Skeletal muscle tissue (tissue), 4 donors: ENCODE measurements around the gene SLC35A5. TPM values are rescaled to one million over a fixed set of nuclear protein-coding genes. Genes with fewer than 3 reads are reported as not detected.
A peak's percentile ranks its signal among the peaks of the same experiment; 100 is the strongest.
"Not testable (repeated sequence)": the region's sequence is repeated elsewhere in the genome, so short reads cannot be mapped to it uniquely, and the experiment has no call there.

Source experiments
- H3K27ac ChIP-seq: one replicate; pipeline ENCODE4 v1.7.0; 2013; ENCODE audit warnings: mild to moderate bottlenecking, low read depth, low read length, inconsistent platforms
- H3K27me3 ChIP-seq, 3 donors: one replicate each; pipeline ENCODE4 v1.7.0; 2013; ENCODE audit warnings: low read length in 3 of 3; ENCODE audit not compliant: control insufficient read depth in 3 of 3, insufficient read depth in 3 of 3
- H3K36me3 ChIP-seq, 3 donors: one replicate each; pipeline ENCODE4 v1.7.0; 2013; ENCODE audit warnings: low read length in 3 of 3; ENCODE audit not compliant: control insufficient read depth in 3 of 3, insufficient read depth in 3 of 3
- H3K4me1 ChIP-seq, 3 donors: one replicate each; pipeline ENCODE4 v1.7.0; 2013; ENCODE audit warnings: low read length in 3 of 3, mild to moderate bottlenecking in 3 of 3; ENCODE audit not compliant: control insufficient read depth in 3 of 3, insufficient read depth in 3 of 3
- H3K4me3 ChIP-seq, 3 donors: one replicate each; pipeline ENCODE4 v1.7.0; 2013; ENCODE audit warnings: low read length in 3 of 3
- H3K9ac ChIP-seq, 3 donors: one replicate each; pipeline ENCODE4 v1.7.0; 2013; ENCODE audit warnings: low read length in 3 of 3, mild to moderate bottlenecking in 3 of 3, moderate library complexity in 2 of 3, low read depth in 1 of 3
- H3K9me3 ChIP-seq, 3 donors: one replicate each; pipeline ENCODE4 v1.7.0; 2013; ENCODE audit warnings: low read length in 3 of 3; ENCODE audit not compliant: control insufficient read depth in 3 of 3
- total RNA-seq: library from RNA; depleted of rRNA; stranded (reverse); fragments of >200 nt; gene quantifications from one replicate; pipeline ENCODE4 v1.2.3, GENCODE V29; 2014
- donor health status: Osteomylitis.

SLC35A5 gene
- total RNA-seq, 1 donor from 2014 or later, result 17.7 TPM

DNA sequence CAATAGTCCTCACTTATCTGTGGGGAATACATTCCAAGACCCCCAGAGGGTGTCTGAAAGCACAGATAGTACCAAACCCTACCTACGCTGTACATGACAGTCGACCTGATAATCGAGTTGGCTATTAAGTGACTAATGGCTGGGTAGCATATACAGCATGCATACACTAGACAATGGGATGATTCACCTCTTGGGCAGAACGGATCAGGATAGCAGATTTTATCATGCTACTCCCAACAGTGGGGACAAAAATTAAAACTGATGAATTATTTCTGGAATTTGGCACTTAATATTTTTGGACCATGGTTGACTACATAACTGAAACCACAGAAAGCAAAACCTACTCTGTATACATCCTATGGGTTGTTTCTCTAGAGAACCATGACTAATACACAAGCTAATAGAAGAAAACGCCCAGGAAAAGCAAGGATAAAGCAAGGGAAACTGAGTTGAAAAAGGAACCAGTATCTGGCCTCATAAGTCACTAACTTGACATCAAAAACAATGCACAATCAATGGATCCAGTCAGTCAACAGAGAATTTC, 15.6 kb upstream of the SLC35A5 start:
- H3K4me3 ChIP-seq, result no peak overlapping the region

GRCh38 chr3:112550859-112551258, 11.0 kb upstream of the SLC35A5 start:
- H3K27ac ChIP-seq, result no peak overlapping the region
- no peak overlapping the region for H3K9ac ChIP-seq
- H3K4me1 ChIP-seq, result peaks cover 2 to 5% (median 2%) of the 10 kb centered on the region in 3 donors
- no peaks in the 10 kb centered on the region for H3K9me3 ChIP-seq
- peaks cover 0 to 20% (median 15%) of the 10 kb centered on the region in 3 donors for H3K36me3 ChIP-seq
- H3K4me3 ChIP-seq, result no peak overlapping the region
- H3K27me3 ChIP-seq, result no peaks in the 10 kb centered on the region

More for the DNA sequence above, 15.6 kb upstream of the SLC35A5 start:
- Histone ChIP-seq H3K36me3 (peaks cover 0 to 26% (median 17%) of the 10 kb centered on the region in 3 donors), H3K27me3 (no peaks in the 10 kb centered on the region), H3K27ac (no peak overlapping the region), H3K9me3 (no peaks in the 10 kb centered on the region), H3K4me1 (peaks cover 0 to 5% (median 2%) of the 10 kb centered on the region in 3 donors), H3K9ac (no peak overlapping the region)

DNA sequence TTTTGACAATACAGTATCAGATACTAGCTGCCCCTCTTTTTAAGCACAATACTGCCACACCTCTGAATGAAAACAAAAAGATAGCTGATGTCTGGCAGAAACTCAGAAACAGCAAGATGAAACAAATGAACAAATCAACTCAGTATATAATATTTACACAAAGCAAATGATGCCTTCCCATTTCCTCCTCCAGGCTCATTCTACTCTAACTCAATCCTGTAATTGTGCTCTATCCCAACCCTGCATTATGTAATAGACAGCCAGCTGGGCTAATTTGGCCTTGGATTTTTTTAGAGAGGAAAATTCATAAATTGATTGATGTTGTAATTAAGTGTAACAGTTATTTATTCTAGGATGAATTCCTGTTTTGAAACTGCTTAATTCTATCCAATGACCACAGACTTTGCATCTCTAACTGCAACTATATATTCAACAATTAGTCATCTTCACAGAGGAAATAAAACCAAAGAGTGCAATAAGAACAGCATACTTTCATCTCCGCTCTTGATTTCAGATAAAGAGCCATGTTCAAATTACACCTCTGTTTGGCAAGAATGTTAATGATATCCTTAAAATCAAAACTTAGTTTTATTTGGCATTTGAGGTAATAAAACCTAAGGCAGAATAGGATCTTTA, 6.2 kb upstream of the SLC35A5 start:
- Histone ChIP-seq H3K4me1 (peaks cover 7 to 18% (median 18%) of the 10 kb centered on the region in 3 donors), H3K27ac (no peak overlapping the region), H3K4me3 (no peak overlapping the region), H3K9me3 (no peaks in the 10 kb centered on the region), H3K36me3 (peaks cover 0 to 3% (median 0%) of the 10 kb centered on the region in 3 donors), H3K27me3 (no peaks in the 10 kb centered on the region), H3K9ac (no peak overlapping the region)

GRCh38 chr3:112557976-112558375, 3.9 kb upstream of the SLC35A5 start:
- Histone ChIP-seq H3K27ac (no peak overlapping the region), H3K4me1 (peaks cover 7 to 21% (median 18%) of the 10 kb centered on the region in 3 donors), H3K36me3 (peaks cover 0 to 3% (median 0%) of the 10 kb centered on the region in 3 donors), H3K9me3 (no peaks in the 10 kb centered on the region), H3K4me3 (no peak overlapping the region), H3K27me3 (no peaks in the 10 kb centered on the region), H3K9ac (no peak overlapping the region)

- peaks cover 7 to 26% (median 18%) of the 10 kb centered on the region in 3 donors for H3K4me1 ChIP-seq
Measured at GRCh38 chr3:112560307-112560706, 1.5 kb upstream of the SLC35A5 start.

DNA sequence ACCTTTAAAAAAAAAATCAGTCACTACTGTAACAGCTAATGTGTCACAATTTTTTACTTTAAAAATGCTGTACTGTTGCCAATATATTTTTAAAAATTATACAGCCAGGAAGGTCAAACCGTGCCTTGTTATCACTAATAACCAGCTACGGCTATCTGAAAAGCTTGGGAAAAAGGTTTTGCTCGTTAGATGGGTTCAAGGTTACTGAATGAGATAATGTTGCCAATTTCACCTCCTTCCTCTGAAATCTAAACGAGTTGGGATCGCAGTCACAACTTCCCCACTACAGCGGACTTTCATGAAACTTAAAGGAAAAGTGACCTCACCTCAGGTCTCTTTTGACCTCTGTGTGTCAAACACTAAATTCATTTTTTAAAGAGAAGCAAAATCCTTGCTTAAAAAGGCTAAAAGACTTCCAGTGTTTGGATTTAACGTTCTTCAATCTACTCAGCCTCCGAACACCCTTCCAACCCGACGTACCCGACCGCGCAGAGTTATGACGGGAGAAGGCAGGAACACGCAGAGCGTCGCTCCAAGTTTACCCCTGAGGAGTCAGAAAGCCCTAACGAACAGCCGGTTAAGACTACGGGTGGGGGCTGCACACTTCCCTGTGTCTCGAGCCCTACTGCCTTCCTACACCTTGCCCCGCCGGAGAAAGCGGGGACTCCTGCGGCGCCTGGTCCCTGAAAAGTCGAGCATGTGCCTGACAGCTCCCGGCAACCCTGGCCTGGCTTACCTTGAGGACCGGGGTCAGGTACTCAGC, 943 bp upstream of the SLC35A5 start:
- Histone ChIP-seq H3K9me3 (no peaks in the 10 kb centered on the region), H3K9ac (peak overlapping the region; percentile 84 to 99 (median 96)), H3K27me3 (no peaks in the 10 kb centered on the region), H3K27ac (peak overlapping the region; percentile 93), H3K4me3 (peak overlapping the region; percentile 80 to 99 (median 99)), H3K4me1 (peaks cover 7 to 26% (median 18%) of the 10 kb centered on the region in 3 donors), H3K36me3 (peaks cover 0 to 6% (median 3%) of the 10 kb centered on the region in 3 donors)

More at GRCh38 chr3:112560307-112560706, 1.5 kb upstream of the SLC35A5 start:
- Histone ChIP-seq H3K9ac (peak overlapping the region; percentile 84 to 99 (median 96)), H3K27me3 (no peaks in the 10 kb centered on the region), H3K4me3 (peak overlapping the region; percentile 80 to 99 (median 99)), H3K27ac (peak overlapping the region; percentile 93), H3K9me3 (no peaks in the 10 kb centered on the region), H3K36me3 (peaks cover 0 to 3% (median 1%) of the 10 kb centered on the region in 3 donors)

GRCh38 chr3:112561484-112561733, 436 bp upstream of the SLC35A5 start:
- peak overlapping the region; percentile 84 to 99 (median 96) for H3K9ac ChIP-seq
- peak overlapping the region; percentile 93 for H3K27ac ChIP-seq
- peaks cover 7 to 26% (median 18%) of the 10 kb centered on the region in 3 donors for H3K4me1 ChIP-seq
- peak overlapping the region; percentile 80 to 99 (median 99) for H3K4me3 ChIP-seq
- no peaks in the 10 kb centered on the region for H3K9me3 ChIP-seq
- peaks cover 0 to 7% (median 3%) of the 10 kb centered on the region in 3 donors for H3K36me3 ChIP-seq
- no peaks in the 10 kb centered on the region for H3K27me3 ChIP-seq

DNA sequence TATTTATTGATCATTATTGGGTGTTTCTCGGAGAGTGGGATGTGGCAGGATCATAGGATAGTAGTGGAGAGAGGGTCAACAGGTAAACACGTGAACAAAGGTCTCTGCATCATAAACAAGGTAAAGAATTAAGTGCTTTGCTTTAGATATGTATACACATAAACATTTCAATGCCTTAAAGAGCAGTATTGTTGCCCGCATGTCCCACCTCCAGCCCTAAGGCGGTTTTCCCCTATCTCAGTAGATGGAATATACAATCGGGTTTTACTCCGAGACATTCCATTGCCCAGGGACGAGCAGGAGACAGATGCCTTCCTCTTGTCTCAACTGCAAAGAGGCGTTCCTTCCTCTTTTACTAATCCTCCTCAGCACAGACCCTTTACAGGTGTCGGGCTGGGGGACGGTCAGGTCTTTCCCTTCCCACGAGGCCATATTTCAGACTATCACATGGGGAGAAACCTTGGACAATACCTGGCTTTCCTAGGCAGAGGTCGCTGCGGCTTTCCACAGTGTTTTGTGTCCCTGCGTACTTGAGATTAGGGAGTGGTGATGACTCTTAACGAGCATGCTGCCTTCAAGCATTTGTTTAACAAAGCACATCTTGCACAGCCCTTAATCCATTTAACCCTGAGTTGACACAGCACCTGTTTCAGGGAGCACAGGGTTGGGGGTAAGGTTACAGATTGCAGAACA, 2.5 kb downstream of the SLC35A5 start:
- H3K9ac ChIP-seq, result not testable (repeated sequence)
- peaks cover 0 to 13% (median 12%) of the 10 kb centered on the region in 3 donors for H3K36me3 ChIP-seq

DNA sequence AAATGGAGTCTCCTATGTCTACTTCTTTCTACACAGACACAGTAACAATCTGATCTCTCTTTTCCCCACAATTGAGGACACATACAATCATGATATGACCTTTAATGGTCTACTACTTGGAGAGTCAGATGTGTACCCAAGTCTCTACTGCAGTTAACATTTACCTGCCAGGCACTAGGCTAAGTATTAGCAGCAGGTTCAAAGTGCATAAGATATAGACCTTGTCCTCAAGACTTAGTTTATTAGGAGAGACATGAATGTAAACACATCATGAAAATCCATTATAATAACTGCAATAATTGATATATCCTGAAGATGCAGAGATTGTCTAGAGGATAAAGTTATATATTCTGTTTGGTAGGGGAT, 3.1 kb downstream of the SLC35A5 start:
- peaks cover 0 to 16% (median 12%) of the 10 kb centered on the region in 3 donors for H3K36me3 ChIP-seq
- H3K4me3 ChIP-seq, result no peak overlapping the region
- H3K27ac ChIP-seq, result no peak overlapping the region
- H3K27me3 ChIP-seq, result no peaks in the 10 kb centered on the region
- no peaks in the 10 kb centered on the region for H3K9me3 ChIP-seq
- H3K9ac ChIP-seq, result no peak overlapping the region
- H3K4me1 ChIP-seq, result peaks cover 4 to 18% (median 9%) of the 10 kb centered on the region in 3 donors

More for the DNA sequence above, 2.5 kb downstream of the SLC35A5 start:
- not testable (repeated sequence) for H3K27ac ChIP-seq, H3K4me3 ChIP-seq, H3K9me3 ChIP-seq, H3K27me3 ChIP-seq
- peaks cover 7 to 24% (median 15%) of the 10 kb centered on the region in 3 donors for H3K4me1 ChIP-seq
